Measurements from ENCODE around the gene NELL2. TPM values are rescaled to one million over a fixed set of nuclear protein-coding genes. Genes with fewer than 3 reads are reported as not detected.
A peak's percentile ranks its signal among the peaks of the same experiment; 100 is the strongest.

The NELL2 gene
- total and polyA plus RNA-seq, 2 donors (not counting 1 experiment from before 2014, with no cell fraction given), result 0.17 TPM; not detected in 1

DNA sequence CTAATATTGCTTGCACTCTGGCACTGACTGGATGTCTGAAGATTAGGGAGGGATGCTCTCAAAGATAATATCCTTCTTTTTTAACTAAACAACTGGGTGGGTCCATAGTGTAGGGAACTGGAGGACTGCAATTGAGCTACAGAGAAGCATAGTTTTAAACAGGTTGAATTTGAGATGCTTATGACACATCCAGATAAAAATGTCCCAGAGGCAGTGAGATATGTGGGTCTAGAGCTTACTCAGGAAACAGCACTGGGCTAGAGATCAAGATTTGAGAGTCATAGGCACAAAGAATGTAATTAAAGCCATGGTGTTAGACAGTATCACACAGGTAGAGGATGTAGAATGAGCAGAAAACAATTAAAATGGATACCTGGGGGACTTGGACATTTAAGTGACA, 198.4 kb downstream of the NELL2 start:
- Histone ChIP-seq H3K27ac (ENCODE audit: insufficient read depth, low read length) (no peak overlapping the region), H3K79me2 (ENCODE audit: control insufficient read depth, insufficient read depth, low read length) (no peaks in the 10 kb centered on the region), H3K4me3 (replicated peaks in 1 of 4; ENCODE audit: control extremely low read depth in 1 of 4, insufficient read depth in 1 of 4, low read depth in 3 of 4, low read length in 4 of 4) (no peak overlapping the region), H3K4me2 (ENCODE audit: extremely low read depth, insufficient read depth, low read length) (no peak overlapping the region), H2AFZ (ENCODE audit: low read length) (no peak overlapping the region), H3K4me1 (ENCODE audit: control insufficient read depth, extremely low read depth, insufficient read depth, low read length) (no peaks in the 10 kb centered on the region), H4K20me1 (ENCODE audit: control insufficient read depth, extremely low read depth, insufficient read depth, low read length) (no peaks in the 10 kb centered on the region), H3K36me3 (ENCODE audit: control insufficient read depth, insufficient read depth, low read length) (no peaks in the 10 kb centered on the region), H3K9me3 (ENCODE audit: control insufficient read depth, insufficient read depth, low read depth, low read length) (no peaks in the 10 kb centered on the region), H3K27me3 (ENCODE audit: control insufficient read depth, insufficient read depth, low read length) (no peaks in the 10 kb centered on the region), H3K9ac (ENCODE audit: insufficient read depth, low read length) (no peak overlapping the region)
- TF ChIP-seq EZH2 (IDR thresholded peaks at IDR 0.05; ENCODE audit: low read length, missing control alignments), result no peak
- TF ChIP-seq CTCF (conservative IDR thresholded peaks at IDR 0.05 in 1 of 2, IDR thresholded peaks at IDR 0.05 in 1 of 2; ENCODE audit: low read depth in 1 of 2, low read length in 2 of 2), result no peak
- DNase-seq (ENCODE audit: low read depth in 2 of 2), result no peak

GRCh38 chr12:44674875-44675274, 201.2 kb downstream of the NELL2 start:
- Histone ChIP-seq H3K9ac (ENCODE audit: insufficient read depth, low read length) (no peak overlapping the region), H3K79me2 (ENCODE audit: control insufficient read depth, insufficient read depth, low read length) (no peaks in the 10 kb centered on the region), H4K20me1 (ENCODE audit: control insufficient read depth, extremely low read depth, insufficient read depth, low read length) (no peaks in the 10 kb centered on the region), H3K36me3 (ENCODE audit: control insufficient read depth, insufficient read depth, low read length) (no peaks in the 10 kb centered on the region), H3K4me1 (ENCODE audit: control insufficient read depth, extremely low read depth, insufficient read depth, low read length) (no peaks in the 10 kb centered on the region), H3K27ac (ENCODE audit: insufficient read depth, low read length) (no peak overlapping the region), H2AFZ (ENCODE audit: low read length) (no peak overlapping the region), H3K4me3 (replicated peaks in 1 of 4; ENCODE audit: control extremely low read depth in 1 of 4, insufficient read depth in 1 of 4, low read depth in 3 of 4, low read length in 4 of 4) (no peak overlapping the region), H3K4me2 (ENCODE audit: extremely low read depth, insufficient read depth, low read length) (no peak overlapping the region), H3K27me3 (ENCODE audit: control insufficient read depth, insufficient read depth, low read length) (no peaks in the 10 kb centered on the region), H3K9me3 (ENCODE audit: control insufficient read depth, insufficient read depth, low read depth, low read length) (no peaks in the 10 kb centered on the region)
- TF ChIP-seq EZH2 (IDR thresholded peaks at IDR 0.05; ENCODE audit: low read length, missing control alignments) (no peak), CTCF (conservative IDR thresholded peaks at IDR 0.05 in 1 of 2, IDR thresholded peaks at IDR 0.05 in 1 of 2; ENCODE audit: low read depth in 1 of 2, low read length in 2 of 2) (no peak)
- DNase-seq (ENCODE audit: low read depth in 2 of 2), result peak in 1 of 2 donors; percentile 4

- Histone ChIP-seq H4K20me1 (ENCODE audit: control insufficient read depth, extremely low read depth, insufficient read depth, low read length) (no peaks in the 10 kb centered on the region), H3K4me3 (replicated peaks in 1 of 4; ENCODE audit: control extremely low read depth in 1 of 4, insufficient read depth in 1 of 4, low read depth in 3 of 4, low read length in 4 of 4) (no peak overlapping the region), H3K9me3 (ENCODE audit: control insufficient read depth, insufficient read depth, low read depth, low read length) (no peaks in the 10 kb centered on the region), H3K27me3 (ENCODE audit: control insufficient read depth, insufficient read depth, low read length) (no peaks in the 10 kb centered on the region), H3K4me1 (ENCODE audit: control insufficient read depth, extremely low read depth, insufficient read depth, low read length) (no peaks in the 10 kb centered on the region), H3K9ac (ENCODE audit: insufficient read depth, low read length) (no peak overlapping the region), H3K79me2 (ENCODE audit: control insufficient read depth, insufficient read depth, low read length) (no peaks in the 10 kb centered on the region), H3K4me2 (ENCODE audit: extremely low read depth, insufficient read depth, low read length) (no peak overlapping the region), H2AFZ (ENCODE audit: low read length) (no peak overlapping the region), H3K36me3 (ENCODE audit: control insufficient read depth, insufficient read depth, low read length) (no peaks in the 10 kb centered on the region), H3K27ac (ENCODE audit: insufficient read depth, low read length) (no peak overlapping the region)
- DNase-seq (ENCODE audit: low read depth in 2 of 2), result no peak
- TF ChIP-seq EZH2 (IDR thresholded peaks at IDR 0.05; ENCODE audit: low read length, missing control alignments), result no peak
- TF ChIP-seq CTCF (conservative IDR thresholded peaks at IDR 0.05 in 1 of 2, IDR thresholded peaks at IDR 0.05 in 1 of 2; ENCODE audit: low read depth in 1 of 2, low read length in 2 of 2), result no peak
Observed at GRCh38 chr12:44673811-44674210, 202.3 kb downstream of the NELL2 start.
